ENCODE data around the gene ADAM10.

DNA sequence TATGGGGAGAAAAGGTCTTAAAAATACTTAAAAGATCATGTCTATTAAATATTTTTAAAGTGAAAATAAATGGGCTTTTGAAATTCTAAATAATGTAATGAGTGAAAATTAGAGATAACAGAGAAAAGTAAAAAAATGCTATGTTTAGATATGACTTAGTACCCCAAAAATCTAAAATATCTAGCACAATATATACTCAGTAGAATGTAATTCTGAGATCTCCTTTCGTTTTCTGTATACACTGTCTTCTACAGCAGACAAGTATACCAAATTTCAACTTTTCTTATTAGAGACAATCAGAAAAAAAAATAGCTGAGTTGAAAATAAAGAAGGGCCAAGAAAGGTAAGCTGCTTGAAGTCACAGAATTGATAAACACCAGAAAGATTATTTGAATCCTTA, 140.8 kb downstream of the ADAM10 start:
- TF ChIP-seq, protein P1, sequence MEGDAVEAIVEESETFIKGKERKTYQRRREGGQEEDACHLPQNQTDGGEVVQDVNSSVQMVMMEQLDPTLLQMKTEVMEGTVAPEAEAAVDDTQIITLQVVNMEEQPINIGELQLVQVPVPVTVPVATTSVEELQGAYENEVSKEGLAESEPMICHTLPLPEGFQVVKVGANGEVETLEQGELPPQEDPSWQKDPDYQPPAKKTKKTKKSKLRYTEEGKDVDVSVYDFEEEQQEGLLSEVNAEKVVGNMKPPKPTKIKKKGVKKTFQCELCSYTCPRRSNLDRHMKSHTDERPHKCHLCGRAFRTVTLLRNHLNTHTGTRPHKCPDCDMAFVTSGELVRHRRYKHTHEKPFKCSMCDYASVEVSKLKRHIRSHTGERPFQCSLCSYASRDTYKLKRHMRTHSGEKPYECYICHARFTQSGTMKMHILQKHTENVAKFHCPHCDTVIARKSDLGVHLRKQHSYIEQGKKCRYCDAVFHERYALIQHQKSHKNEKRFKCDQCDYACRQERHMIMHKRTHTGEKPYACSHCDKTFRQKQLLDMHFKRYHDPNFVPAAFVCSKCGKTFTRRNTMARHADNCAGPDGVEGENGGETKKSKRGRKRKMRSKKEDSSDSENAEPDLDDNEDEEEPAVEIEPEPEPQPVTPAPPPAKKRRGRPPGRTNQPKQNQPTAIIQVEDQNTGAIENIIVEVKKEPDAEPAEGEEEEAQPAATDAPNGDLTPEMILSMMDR (IDR thresholded peaks at IDR 0.05) = no peak
- no peak for TF ChIP-seq POLR2A (IDR thresholded peaks at IDR 0.05)
